A673 (cell line): ENCODE data around the gene NUP107.

Source experiments
- EZH2 ChIP-seq: fragments of 200-600 bp; sonication (generic); IDR thresholded peaks from 2 replicates; pipeline ENCODE4 v1.6.1; 2017; ENCODE audit warnings: borderline replicate concordance, low read depth, mild to moderate bottlenecking, mixed read lengths, antibody characterized with exemption, low read length; ENCODE audit not compliant: poor library complexity, severe bottlenecking
- TF ChIP-seq, protein P1 (sequence below): fragments of 300-800, 200-600 bp; sonication (generic); conservative IDR thresholded peaks from 2 replicates; pipeline ENCODE4 v1.5.1; 2017; ENCODE audit warnings: low read depth, mild to moderate bottlenecking, antibody characterized with exemption, low read length, moderate library complexity, mixed read lengths

DNA sequence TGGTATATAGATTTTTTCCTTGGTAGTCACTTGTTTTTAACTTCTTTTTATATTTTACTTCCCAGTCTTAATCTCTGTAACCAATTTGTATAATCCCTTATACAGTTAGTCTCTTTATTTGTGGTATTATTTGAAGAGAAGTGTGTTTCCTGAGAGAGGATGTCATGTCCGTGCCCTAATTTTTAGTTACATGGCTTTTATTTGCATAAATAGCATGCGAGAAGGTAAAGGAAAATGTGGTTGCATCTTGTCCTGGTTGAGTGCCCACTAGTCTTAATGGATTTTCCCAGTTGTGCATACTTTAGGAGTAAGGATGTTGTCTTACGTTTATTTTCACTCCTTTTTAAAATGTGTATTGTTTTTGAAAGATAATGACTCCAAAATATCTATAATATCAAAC is 48.6 kb upstream of the NUP107 start:
- TF ChIP-seq, protein P1, sequence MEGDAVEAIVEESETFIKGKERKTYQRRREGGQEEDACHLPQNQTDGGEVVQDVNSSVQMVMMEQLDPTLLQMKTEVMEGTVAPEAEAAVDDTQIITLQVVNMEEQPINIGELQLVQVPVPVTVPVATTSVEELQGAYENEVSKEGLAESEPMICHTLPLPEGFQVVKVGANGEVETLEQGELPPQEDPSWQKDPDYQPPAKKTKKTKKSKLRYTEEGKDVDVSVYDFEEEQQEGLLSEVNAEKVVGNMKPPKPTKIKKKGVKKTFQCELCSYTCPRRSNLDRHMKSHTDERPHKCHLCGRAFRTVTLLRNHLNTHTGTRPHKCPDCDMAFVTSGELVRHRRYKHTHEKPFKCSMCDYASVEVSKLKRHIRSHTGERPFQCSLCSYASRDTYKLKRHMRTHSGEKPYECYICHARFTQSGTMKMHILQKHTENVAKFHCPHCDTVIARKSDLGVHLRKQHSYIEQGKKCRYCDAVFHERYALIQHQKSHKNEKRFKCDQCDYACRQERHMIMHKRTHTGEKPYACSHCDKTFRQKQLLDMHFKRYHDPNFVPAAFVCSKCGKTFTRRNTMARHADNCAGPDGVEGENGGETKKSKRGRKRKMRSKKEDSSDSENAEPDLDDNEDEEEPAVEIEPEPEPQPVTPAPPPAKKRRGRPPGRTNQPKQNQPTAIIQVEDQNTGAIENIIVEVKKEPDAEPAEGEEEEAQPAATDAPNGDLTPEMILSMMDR = no peak
- no peak for TF ChIP-seq EZH2
